GM12878 (cell line): ENCODE data around the gene OR12D2. TPM values are rescaled to one million over a fixed set of nuclear protein-coding genes. Genes with fewer than 3 reads are reported as not detected.

ENCODE experiments used
- ATAC-seq: fragments of 200-7000 bp; cut with Tn5 transposase; 3 replicates; pipeline ENCODE4 v1.9.1; 2020; ENCODE audit warnings: mild to moderate bottlenecking, moderate library complexity
- BruUV-seq: library from RNA; stranded (reverse); fragments of 400-500 nt; replicated peaks from 2 replicates; lab custom pipeline; 2021; lab: Mats Ljungman, UMichigan
- CTCF ChIA-PET: fragments of 300-600 bp; sonication (Branson Sonifier 250); formaldehyde crosslinking; extraction: SDS; loops from one replicate; lab custom pipeline; 2021; ENCODE audit warnings: inconsistent platforms; lab: Yijun Ruan, JAX
- POLR2A ChIA-PET: fragments of 350-600 bp; formaldehyde crosslinking; extraction: SDS; loops from one replicate; lab custom pipeline; 2021; ENCODE audit warnings: inconsistent platforms; lab: Charles Lee
- RAD21 ChIA-PET: fragments of 300-600 bp; sonication (Branson Sonifier 250); formaldehyde crosslinking; loops from one replicate; lab custom pipeline; 2023; ENCODE audit warnings: antibody characterized with exemption; ENCODE audit not compliant: unreplicated experiment; lab: Charles Lee
- SMC1A ChIA-PET: fragments of 300-600 bp; sonication (Branson Sonifier 250); formaldehyde crosslinking; loops from one replicate; lab custom pipeline; 2023; ENCODE audit not compliant: unreplicated experiment, uncharacterized antibody; lab: Charles Lee
- DNase-seq: peaks from one replicate; pipeline ENCODE4 v3.0.0-alpha.2; 2011; ENCODE audit warnings: low read depth, low spot score
- FAIRE-seq: peaks from 3 replicates; lab custom pipeline; 2011; peaks lifted over from hg19 to GRCh38; lab: Jason Lieb, UNC
- H2AFZ ChIP-seq: 2 replicates; pipeline ENCODE4 v1.6.0; 2011; ENCODE audit warnings: low read depth, low read length, control low read depth; ENCODE audit not compliant: control insufficient read depth
- H3K27ac ChIP-seq: 2 replicates; pipeline ENCODE4 v1.5.1; 2011; ENCODE audit warnings: control low read depth; ENCODE audit not compliant: control insufficient read depth, insufficient read depth
- H3K27me3 ChIP-seq, 2 experiments: replicated peaks in 1 of 2; 2 replicates each; pipeline versions ENCODE4 v1.6.0 to v1.6.1; 2011; ENCODE audit warnings: low read length in 1 of 2; ENCODE audit not compliant: control insufficient read depth in 2 of 2, insufficient read depth in 2 of 2
- H3K36me3 ChIP-seq, 2 experiments: 2 replicates each; pipeline ENCODE4 v1.5.1; 2011; ENCODE audit warnings: low read length in 1 of 2; ENCODE audit not compliant: control insufficient read depth in 2 of 2, insufficient read depth in 2 of 2
- H3K4me1 ChIP-seq: 2 replicates; pipeline ENCODE4 v1.6.1; 2011; ENCODE audit warnings: mild to moderate bottlenecking, low read length, moderate library complexity, mixed read lengths; ENCODE audit not compliant: control insufficient read depth, insufficient read depth
- H3K4me2 ChIP-seq: 2 replicates; pipeline ENCODE4 v1.6.0; 2011; ENCODE audit warnings: control low read depth; ENCODE audit not compliant: control insufficient read depth, insufficient read depth
- H3K4me3 ChIP-seq: fragments of 200-600 bp; sonication (generic); 2 replicates; pipeline ENCODE4 v1.5.1; 2016
- H3K79me2 ChIP-seq: 2 replicates; pipeline ENCODE4 v1.6.0; 2011; ENCODE audit warnings: low read length; ENCODE audit not compliant: control insufficient read depth, insufficient read depth
- H3K9ac ChIP-seq: 2 replicates; pipeline ENCODE4 v1.8.0; 2011; ENCODE audit warnings: low read length, control low read depth, mixed read lengths; ENCODE audit not compliant: control insufficient read depth, insufficient read depth
- H3K9me3 ChIP-seq: replicated peaks from 3 replicates; pipeline ENCODE4 v1.5.1; 2011; ENCODE audit warnings: mild to moderate bottlenecking, low read length; ENCODE audit not compliant: control insufficient read depth, insufficient read depth
- H4K20me1 ChIP-seq: 2 replicates; pipeline ENCODE4 v1.6.0; 2011; ENCODE audit not compliant: control insufficient read depth, insufficient read depth
- ATF3 ChIP-seq: IDR thresholded peaks from 2 replicates; pipeline ENCODE4 v1.6.1; 2011; ENCODE audit warnings: low read depth, mild to moderate bottlenecking, low read length, moderate library complexity, borderline replicate concordance; ENCODE audit errors: extremely low read depth
- CHD4 ChIP-seq: fragments of 200-600 bp; sonication (generic); IDR thresholded peaks from 2 replicates; pipeline ENCODE4 v1.6.1; 2016; ENCODE audit warnings: mild to moderate bottlenecking
- CTCF ChIP-seq, 3 experiments: IDR thresholded peaks in 2 of 3; conservative IDR thresholded peaks in 1 of 3; 2 replicates each; pipeline ENCODE4 v1.5.1; 2011; ENCODE audit warnings: low read depth in 3 of 3, low read length in 3 of 3, mild to moderate bottlenecking in 3 of 3, control low read depth in 2 of 3, moderate library complexity in 2 of 3, inconsistent platforms in 1 of 3, mixed read lengths in 1 of 3; ENCODE audit not compliant: control insufficient read depth in 2 of 3, insufficient read depth in 1 of 3; ENCODE audit errors: extremely low read depth in 1 of 3
- NFIC ChIP-seq: IDR thresholded peaks from 2 replicates; pipeline ENCODE4 v1.6.1; 2012; ENCODE audit warnings: low read depth, mild to moderate bottlenecking, inconsistent platforms, low read length, moderate library complexity
- RAD21 ChIP-seq: IDR thresholded peaks from 2 replicates; pipeline ENCODE4 v1.6.1; 2011; ENCODE audit warnings: mild to moderate bottlenecking, low read depth, low read length, moderate library complexity; ENCODE audit not compliant: insufficient read depth
- WGBS: methylation state at CpG from one replicate; pipeline ENCODE4 v1.1.6; 2016; ENCODE audit warnings: low lambda C conversion rate; ENCODE audit not compliant: insufficient replicate concordance, insufficient coverage; ENCODE audit errors: missing lambda C conversion rate; 5-methylcytosine and 5-hydroxymethylcytosine counted together
- in situ Hi-C: fragments of 300-500 bp; cut with MboI; formaldehyde crosslinking; loops from 9 replicates; pipeline ENCODE4 v1.14.3; 2018; ENCODE audit warnings: mixed read lengths
- intact Hi-C: fragments of 100-400 bp; cut with micrococcal nuclease; formaldehyde crosslinking; loops from one replicate; pipeline ENCODE4 v1.14.2; 2022; ENCODE audit not compliant: unreplicated experiment
- polyA plus RNA-seq, 11 experiments: library from polyadenylated mRNA; depleted of rRNA in 4 of 11; unstranded in 6 of 11; stranded (reverse) in 5 of 11; fragments of >200 nt; fragmentation: Nextera tagmentation in 4 of 11; fragmentation: Illumina TruSeq in 1 of 11; extraction: Ambion mirVana in 4 of 11; extraction: Trizol in 1 of 11; gene quantifications; 1 replicate in 1 of 11; 2 replicates in 10 of 11; pipeline versions ENCODE4 v1.2.1 to v1.2.3, GENCODE V29; 2011 to 2016; ENCODE audit warnings: inconsistent platforms in 2 of 11, missing spikeins in 2 of 11, low read depth in 1 of 11
- total RNA-seq, 4 experiments: library from RNA; depleted of rRNA in 3 of 4; stranded (reverse); fragments of >200 nt in 3 of 4; fragmentation: Illumina TruSeq in 1 of 4; extraction: Trizol in 1 of 4; gene quantifications; 2 replicates each; pipeline versions ENCODE4 v1.2.1 to v1.2.3, GENCODE V29; 2013 to 2021

The OR12D2 gene
- total and polyA plus RNA-seq, 10 of the 15 experiments (the other 5 are each of a cell fraction or from before 2014, with no cell fraction given) = not detected

GRCh38 chr6:29355603-29356002, 39.8 kb upstream of the OR12D2 start:
- H4K20me1 ChIP-seq = no peaks in the 10 kb centered on the region
- RAD21 ChIA-PET = no interaction called here
- no peak overlapping the region for H3K9ac ChIP-seq
- H3K4me1 ChIP-seq = no peaks in the 10 kb centered on the region
- H3K9me3 ChIP-seq = no peaks in the 10 kb centered on the region
- in situ Hi-C loops (no loop called here), intact Hi-C loops (no loop called here)
- ATAC-seq (no peak), DNase-seq (no peak), FAIRE-seq (no peak)
- 0% methylated on average over 1 of the region's 1 CpG for WGBS
- TF ChIP-seq CHD4 (no peak), ATF3 (no peak), RAD21 (peak; percentile 23; the same call in 1 of the 2 replicates), CTCF (IDR thresholded peaks at IDR 0.05 in 2 of 3, conservative IDR thresholded peaks at IDR 0.05 in 1 of 3; ENCODE audit: control insufficient read depth in 2 of 3, extremely low read depth in 1 of 3, insufficient read depth in 1 of 3, low read depth in 3 of 3, low read length in 3 of 3) (peak in 1 of 3 experiments; percentile 15; a peak in 1 of 6 replicates), NFIC (no peak)
- SMC1A ChIA-PET = no interaction called here
- no peak overlapping the region for H3K4me2 ChIP-seq
- H3K79me2 ChIP-seq = no peaks in the 10 kb centered on the region
- no peaks in the 10 kb centered on the region for H3K27me3 ChIP-seq
- no peak overlapping the region for H3K4me3 ChIP-seq
- no peak overlapping the region for H3K27ac ChIP-seq
- no peak overlapping the region for H2AFZ ChIP-seq
- CTCF ChIA-PET = no interaction called here
- no peaks in the 10 kb centered on the region for H3K36me3 ChIP-seq
- BruUV-seq = no TSS peak
- POLR2A ChIA-PET = no interaction called here
